ENCODE data around the gene DYNC1H1. TPM values are rescaled to one million over a fixed set of nuclear protein-coding genes. Genes with fewer than 3 reads are reported as not detected.

Gene DYNC1H1
- total RNA-seq, 4 donors from 2014 or later: 606 to 1,020 (median 666) TPM

- H3K4me3 ChIP-seq: no peak overlapping the region
- TF ChIP-seq POLR2A (IDR thresholded peaks at IDR 0.05) (no peak), EP300 (IDR thresholded peaks at IDR 0.05) (no peak), CTCF (IDR thresholded peaks at IDR 0.05) (no peak), POLR2AphosphoS5 (IDR thresholded peaks at IDR 0.05) (no peak)
- 38 to 59% methylated on average over 6 to 10 of the region's 10 CpGs for WGBS, 2 donors (ENCODE audit: low coverage in 1 of 2)
These were observed 93.2 kb downstream of the DYNC1H1 start for GRCh38 chr14:102057480-102058114.

GRCh38 chr14:102058146-102058545, 93.8 kb downstream of the DYNC1H1 start:
- Histone ChIP-seq H3K27me3 (no peaks in the 10 kb centered on the region), H3K36me3 (peaks cover 0 to 15% of the 10 kb centered on the region in 2 donors), H3K4me3 (no peak overlapping the region), H3K27ac (no peak overlapping the region), H3K9me3 (no peaks in the 10 kb centered on the region), H3K4me1 (peaks cover 0 to 9% (median 4%) of the 10 kb centered on the region in 3 donors)
- 56 to 61% methylated on average over 7 of the region's 7 CpGs for WGBS, 2 donors (ENCODE audit: low coverage in 1 of 2)
- ATAC-seq: no peak
- TF ChIP-seq POLR2A (IDR thresholded peaks at IDR 0.05) (no peak), CTCF (IDR thresholded peaks at IDR 0.05) (no peak), EP300 (IDR thresholded peaks at IDR 0.05) (no peak), POLR2AphosphoS5 (IDR thresholded peaks at IDR 0.05) (no peak)

More at GRCh38 chr14:102057480-102058114, 93.2 kb downstream of the DYNC1H1 start:
- ATAC-seq: no peak
- H3K9me3 ChIP-seq: no peaks in the 10 kb centered on the region
- peaks cover 0 to 21% of the 10 kb centered on the region in 2 donors for H3K36me3 ChIP-seq
- H3K27ac ChIP-seq: no peak overlapping the region
- peaks cover 0 to 4% (median under 1%) of the 10 kb centered on the region in 3 donors for H3K4me1 ChIP-seq
- no peaks in the 10 kb centered on the region for H3K27me3 ChIP-seq

GRCh38 chr14:102058961-102059360, 94.6 kb downstream of the DYNC1H1 start:
- H3K27me3 ChIP-seq: no peaks in the 10 kb centered on the region
- ATAC-seq: no peak
- 50 to 54% methylated on average over 2 to 4 of the region's 5 CpGs for WGBS, 2 donors (ENCODE audit: low coverage in 1 of 2)

GRCh38 chr14:102063109-102063807, 98.9 kb downstream of the DYNC1H1 start:
- ATAC-seq: peak; percentile 95
- no peak overlapping the region for H3K4me3 ChIP-seq
- H3K9me3 ChIP-seq: no peaks in the 10 kb centered on the region
- peaks cover 0 to 15% (median 4%) of the 10 kb centered on the region in 3 donors for H3K4me1 ChIP-seq
- H3K36me3 ChIP-seq: no peaks in the 10 kb centered on the region
- TF ChIP-seq POLR2A (IDR thresholded peaks at IDR 0.05) (no peak), CTCF (IDR thresholded peaks at IDR 0.05) (peak in 3 of 4 experiments; percentile 51 to 64 (median 54))
- WGBS, 2 donors (ENCODE audit: low coverage in 1 of 2): 2 to 6% methylated on average over 2 to 13 of the region's 26 CpGs
- no peaks in the 10 kb centered on the region for H3K27me3 ChIP-seq
- H3K27ac ChIP-seq: peak overlapping the region in 3 of 4 donors; percentile 3 to 38 (median 23)

More at GRCh38 chr14:102058961-102059360, 94.6 kb downstream of the DYNC1H1 start:
- Histone ChIP-seq H3K9me3 (no peaks in the 10 kb centered on the region), H3K27ac (no peak overlapping the region), H3K36me3 (peaks cover 0 to 7% of the 10 kb centered on the region in 2 donors), H3K4me3 (no peak overlapping the region), H3K4me1 (peaks cover 0 to 15% (median 4%) of the 10 kb centered on the region in 3 donors)
- TF ChIP-seq CTCF (IDR thresholded peaks at IDR 0.05) (no peak), EP300 (IDR thresholded peaks at IDR 0.05) (no peak), POLR2A (IDR thresholded peaks at IDR 0.05) (no peak), POLR2AphosphoS5 (IDR thresholded peaks at IDR 0.05) (no peak)

All from gastroesophageal sphincter (tissue), 4 donors.